HG03439 (cell line): Measurements from ENCODE around the gene MAN2B2.

Experiments used
- ATAC-seq: cut with Tn5 transposase; IDR thresholded peaks from one replicate; pipeline ENCODE4 v1.9.1; 2021; ENCODE audit warnings: mild to moderate bottlenecking, moderate library complexity; ENCODE audit not compliant: unreplicated experiment

The MAN2B2 gene

GRCh38 chr4:6592804-6593563 is 18.0 kb downstream of the MAN2B2 start:
- no peak for ATAC-seq

GRCh38 chr4:6594341-6594740 is 19.4 kb downstream of the MAN2B2 start:
- ATAC-seq, result no peak

- no peak for ATAC-seq
Observed at GRCh38 chr4:6594826-6595355, 19.9 kb downstream of the MAN2B2 start.

DNA sequence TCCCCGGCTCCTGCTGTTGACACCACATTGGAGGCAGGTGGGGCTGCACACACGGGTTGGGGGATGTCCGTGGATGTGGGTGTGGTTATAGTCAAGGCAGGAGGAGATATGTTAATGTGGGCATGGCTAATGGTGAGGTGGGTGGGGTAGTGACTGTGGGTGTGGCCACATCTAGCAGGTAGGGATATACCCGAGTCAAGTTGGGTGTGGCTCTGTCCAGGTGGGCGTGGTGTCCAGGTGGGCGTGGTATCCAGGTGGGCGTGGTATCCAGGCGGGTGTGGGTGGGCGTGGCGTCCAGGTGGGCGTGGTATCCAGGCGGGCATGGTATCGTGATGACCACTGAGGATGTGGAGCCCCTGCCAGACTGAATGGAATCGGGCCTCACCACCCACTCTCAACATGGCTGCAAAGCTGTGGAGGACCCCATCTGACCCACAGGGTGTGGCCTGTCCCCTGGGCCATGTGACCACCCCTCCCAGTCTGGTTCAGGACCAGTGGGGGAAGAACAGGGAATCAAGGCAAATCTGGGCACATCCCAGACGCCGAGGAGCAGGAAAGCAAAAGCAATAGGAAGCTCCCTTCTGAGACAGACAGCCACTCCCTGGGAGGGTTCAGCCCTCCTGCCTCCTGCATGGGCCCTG is 21.0 kb downstream of the MAN2B2 start:
- no peak for ATAC-seq

- ATAC-seq, result no peak
Observed at GRCh38 chr4:6596948-6597347, 22.0 kb downstream of the MAN2B2 start.

DNA sequence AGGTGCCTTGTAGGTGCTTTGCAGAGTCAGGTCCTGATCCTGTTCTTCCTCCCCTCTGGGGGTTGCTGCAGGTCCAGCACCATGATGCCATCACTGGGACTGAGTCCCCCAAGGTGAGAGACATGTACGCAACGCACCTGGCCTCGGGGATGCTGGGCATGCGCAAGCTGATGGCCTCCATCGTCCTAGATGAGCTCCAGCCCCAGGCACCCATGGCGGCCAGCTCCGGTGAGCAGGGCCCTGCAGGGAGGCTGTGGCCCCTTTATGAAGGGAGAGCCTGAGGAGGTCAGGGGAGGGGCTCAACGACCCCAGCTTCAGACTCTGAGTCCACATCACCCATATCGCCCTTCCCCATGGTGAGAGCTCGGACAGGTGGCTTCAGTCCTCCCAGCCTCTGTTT is 23.1 kb downstream of the MAN2B2 start:
- no peak for ATAC-seq

DNA sequence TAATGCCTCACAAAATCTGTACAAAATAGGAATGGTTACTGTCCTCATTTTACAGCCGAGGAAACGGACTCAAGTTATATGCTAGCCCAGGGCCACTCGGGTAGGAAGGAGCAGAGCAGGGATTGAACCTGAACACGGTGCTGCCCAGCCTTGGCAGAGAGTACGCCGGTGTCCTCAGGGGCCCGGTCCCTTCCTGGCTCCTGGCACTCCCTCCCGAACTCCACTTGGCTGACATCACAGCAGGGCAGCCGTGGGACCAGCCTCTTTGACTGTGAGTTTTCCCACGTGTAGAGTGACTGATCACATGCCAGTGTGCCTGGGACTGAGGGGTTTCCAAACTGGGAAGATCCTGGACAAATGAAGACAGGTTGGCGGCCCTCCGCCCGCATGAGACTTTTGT is 23.7 kb downstream of the MAN2B2 start:
- no peak for ATAC-seq

DNA sequence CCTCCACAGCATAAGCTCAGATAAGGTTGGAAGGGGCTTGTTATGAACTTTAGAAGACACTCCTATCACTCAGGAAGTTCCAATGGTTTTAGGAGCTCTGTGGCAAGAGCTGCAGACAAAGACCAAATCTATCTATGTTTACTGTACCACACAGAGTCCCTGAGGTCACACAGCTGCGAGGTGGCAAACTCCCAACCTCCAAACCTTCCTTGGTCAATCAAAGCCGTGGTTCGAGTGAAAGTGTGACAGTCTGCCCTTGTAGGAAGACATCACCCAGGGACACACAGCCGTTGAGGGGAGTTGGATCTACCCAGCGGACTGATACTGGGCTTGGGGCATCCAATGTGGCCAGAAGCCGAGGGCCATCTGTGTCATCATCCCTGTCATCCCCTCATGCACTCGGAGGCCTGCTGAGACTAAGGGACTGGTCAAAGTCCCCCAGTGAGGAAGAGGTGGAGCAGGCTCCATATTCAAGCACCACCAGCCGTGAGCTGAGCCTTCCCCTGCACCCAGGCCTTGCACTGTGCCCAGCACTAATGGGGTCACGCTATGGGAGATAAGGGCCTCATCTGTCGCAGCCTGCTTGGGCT is 26.8 kb downstream of the MAN2B2 start:
- ATAC-seq, result no peak

DNA sequence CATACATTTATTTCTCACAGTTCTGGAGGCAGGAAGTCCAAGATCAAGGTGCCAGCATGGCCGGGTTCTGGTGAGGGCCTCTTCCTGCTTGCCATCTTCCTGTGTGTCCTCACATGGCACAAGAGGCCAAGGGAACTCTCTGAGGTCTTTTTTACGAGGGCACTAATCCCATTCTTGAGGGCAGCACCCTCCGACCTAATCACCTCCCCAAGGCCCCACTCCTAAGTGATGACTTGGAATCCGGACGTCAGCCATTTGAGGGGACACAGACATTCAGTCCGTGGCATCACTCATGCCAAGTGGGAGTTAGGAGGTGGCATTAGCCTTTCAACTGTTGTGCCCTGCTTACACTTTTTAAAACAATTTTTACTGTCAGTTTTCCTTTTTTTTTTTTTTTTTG is 27.3 kb downstream of the MAN2B2 start:
- no peak for ATAC-seq

GRCh38 chr4:6603128-6603527 is 28.1 kb downstream of the MAN2B2 start:
- ATAC-seq, result no peak

GRCh38 chr4:6605114-6605513 is 30.1 kb downstream of the MAN2B2 start:
- no peak for ATAC-seq

DNA sequence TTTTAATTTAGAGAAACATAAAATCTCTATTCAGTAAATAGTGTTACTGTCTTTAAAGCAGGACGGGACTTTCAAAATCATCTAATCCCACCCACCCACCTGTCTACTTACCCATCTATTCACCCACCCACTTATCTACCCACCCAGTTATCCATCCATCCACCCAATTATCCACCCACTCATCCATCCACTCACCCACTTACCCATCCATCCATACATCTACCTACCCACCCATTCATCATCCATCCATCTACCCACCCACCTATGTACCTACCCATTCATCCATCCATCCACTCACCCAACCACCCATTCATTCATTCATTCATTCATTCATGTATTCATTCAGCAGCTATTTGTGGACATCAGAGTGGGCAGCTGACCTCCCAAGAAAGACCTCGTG is 30.6 kb downstream of the MAN2B2 start:
- ATAC-seq, result no peak

DNA sequence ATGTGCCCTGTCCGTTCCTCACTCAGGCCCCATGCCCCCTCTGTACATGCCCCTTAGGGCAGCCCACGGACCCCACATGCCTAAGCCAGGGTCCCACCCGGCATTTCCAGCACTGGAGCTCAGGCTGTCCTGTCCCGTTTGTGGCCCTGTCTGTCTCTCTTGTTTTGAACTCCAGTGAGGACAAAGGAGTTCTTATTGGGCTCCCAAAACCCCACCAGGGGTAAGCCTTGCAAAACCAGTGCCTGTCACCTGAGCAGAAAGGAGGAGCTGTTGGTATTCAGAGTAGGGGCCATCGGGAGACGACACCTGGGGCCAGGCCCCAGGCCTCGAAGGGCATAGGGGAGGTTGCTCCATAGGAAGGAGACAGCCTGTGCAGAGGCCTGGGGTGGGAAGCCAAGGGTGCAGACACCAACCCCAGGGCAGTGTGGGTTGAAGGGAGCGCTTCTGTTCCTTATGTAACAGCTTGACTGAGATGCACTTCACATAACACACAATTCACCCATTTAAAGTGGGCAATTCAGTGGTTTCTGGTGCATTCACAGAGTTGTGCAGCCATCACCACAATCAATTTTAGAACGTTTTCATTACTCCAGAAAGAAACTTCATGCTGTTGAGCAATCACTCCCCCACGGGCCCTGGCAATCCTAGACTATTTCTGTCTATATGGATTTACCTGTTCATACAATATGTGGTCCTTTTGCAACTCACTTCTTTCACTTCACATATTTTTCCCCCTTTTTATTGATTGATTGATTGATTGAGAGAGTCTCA is 31.7 kb downstream of the MAN2B2 start:
- no peak for ATAC-seq

DNA sequence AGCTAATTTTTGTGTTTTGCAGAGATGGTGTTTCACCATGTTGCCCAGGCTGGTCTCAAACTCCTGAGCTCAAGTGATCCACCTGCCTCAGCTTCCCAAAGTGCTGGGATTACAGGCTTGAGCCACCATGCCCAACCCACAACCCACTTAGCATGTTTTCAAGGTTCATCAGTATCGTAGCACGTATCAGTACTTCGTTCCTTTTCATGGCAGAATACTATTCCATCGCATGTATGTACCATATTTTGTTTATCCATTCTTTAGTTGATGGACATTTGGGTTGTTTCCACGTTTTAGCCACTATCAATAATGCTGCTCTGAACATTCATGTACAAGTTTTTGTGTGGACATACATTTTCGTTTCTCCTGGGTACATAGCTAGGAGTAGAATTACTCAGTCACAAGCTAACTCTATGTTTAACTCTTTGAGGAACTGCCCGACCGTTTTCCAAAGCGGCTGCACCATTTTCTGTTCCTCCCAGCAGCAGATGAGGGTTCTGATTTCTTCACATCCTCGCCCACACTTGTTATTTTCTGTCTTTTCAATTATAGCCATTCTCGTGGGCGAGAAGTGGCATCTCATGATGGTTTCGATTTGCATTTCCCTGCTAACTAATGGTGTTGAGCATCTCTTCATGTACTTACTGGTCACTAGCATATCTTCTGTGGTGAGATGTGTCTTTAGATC is 32.5 kb downstream of the MAN2B2 start:
- no peak for ATAC-seq

DNA sequence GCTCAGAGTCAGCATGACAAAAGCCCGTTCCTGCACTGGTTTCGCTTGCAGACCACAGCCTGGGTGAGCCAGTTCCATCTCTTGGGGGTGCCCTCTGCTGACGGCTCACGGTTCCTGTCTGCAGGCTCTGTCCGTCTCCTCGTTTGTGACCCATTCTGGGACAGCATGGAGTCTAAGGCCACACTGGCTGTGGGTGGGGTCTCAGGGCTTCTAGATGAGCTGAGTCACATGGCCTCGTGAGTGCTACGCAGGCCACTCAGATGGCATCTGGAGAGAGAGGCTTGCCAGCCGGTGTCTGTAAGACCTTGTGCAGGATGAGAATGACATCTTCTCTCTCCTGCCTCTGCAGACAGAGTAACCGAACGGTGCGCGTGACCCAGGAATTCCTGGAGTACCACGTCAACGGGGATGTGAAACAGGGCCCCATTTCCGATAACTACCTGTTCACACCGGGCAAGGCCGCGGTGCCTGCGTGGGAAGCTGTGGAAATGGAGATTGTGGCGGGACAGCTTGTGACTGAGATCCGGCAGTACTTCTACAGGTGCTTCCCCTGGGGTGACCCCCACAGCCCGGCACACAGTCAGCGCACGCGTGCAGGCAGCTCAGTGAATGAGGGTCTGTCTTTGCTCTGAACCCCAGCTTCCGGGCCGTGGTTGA is 33.9 kb downstream of the MAN2B2 start:
- no peak for ATAC-seq

- no peak for ATAC-seq
Observed at GRCh38 chr4:6609415-6610079, 34.6 kb downstream of the MAN2B2 start.

- ATAC-seq, result no peak
Observed at GRCh38 chr4:6610856-6611430, 36.0 kb downstream of the MAN2B2 start.

DNA sequence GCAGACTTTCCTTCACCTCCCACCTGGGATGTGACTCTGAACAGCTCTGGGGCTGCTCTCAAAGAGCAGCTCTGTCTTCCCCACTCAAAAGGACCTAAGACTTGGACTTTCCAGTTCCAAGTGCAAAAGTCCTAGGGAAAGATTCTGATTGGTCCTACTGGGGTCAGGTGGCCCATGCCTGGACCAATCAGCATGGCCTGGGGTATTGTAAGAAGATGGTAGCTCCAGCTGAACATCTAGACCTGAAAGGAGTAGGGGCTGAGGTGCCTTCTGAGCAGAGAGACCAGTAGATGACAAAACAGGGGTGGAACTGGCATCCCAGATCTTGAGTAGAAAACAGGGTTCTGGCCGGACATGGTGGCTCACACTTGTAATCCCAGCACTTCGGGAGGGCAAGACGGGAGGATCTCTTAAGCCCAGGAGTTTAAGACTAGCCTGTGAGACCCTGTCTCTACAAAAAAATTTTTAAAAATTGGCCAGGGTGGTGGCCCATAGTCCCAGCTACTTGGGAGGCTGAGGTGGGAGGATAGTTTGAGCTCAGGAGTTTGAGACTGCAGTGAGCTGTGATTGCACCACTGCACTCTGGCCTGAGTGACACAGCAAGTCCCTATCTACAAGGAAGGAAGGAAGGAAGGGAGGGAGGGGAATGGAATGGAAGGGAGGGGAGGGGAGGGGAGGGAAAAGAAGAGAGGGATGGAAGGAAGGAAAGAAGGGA is 38.1 kb downstream of the MAN2B2 start:
- no peak for ATAC-seq
